Smooth muscle cell (in vitro differentiated cells): ENCODE measurements around the gene MRPL20. TPM values are rescaled to one million over a fixed set of nuclear protein-coding genes. Genes with fewer than 3 reads are reported as not detected.
"Not testable (repeated sequence)": the region's sequence is repeated elsewhere in the genome, so short reads cannot be mapped to it uniquely, and the experiment has no call there.

Source experiments
- DNase-seq: peaks from one replicate; lab custom pipeline; 2025; ENCODE audit not compliant: unreplicated experiment; lab: John Stamatoyannopoulos, UW
- H2AFZ ChIP-seq: fragments of 200-600 bp; sonication (generic); 2 replicates; pipeline ENCODE4 v1.6.0; 2016; ENCODE audit warnings: antibody characterized with exemption, low read depth, mild to moderate bottlenecking
- H3F3A ChIP-seq: fragments of 200-600 bp; sonication (generic); 2 replicates; pipeline ENCODE4 v1.6.0; 2017; ENCODE audit warnings: antibody characterized with exemption, low read depth
- H3K27ac ChIP-seq: fragments of 200-600 bp; sonication (generic); 2 replicates; pipeline ENCODE4 v1.5.1; 2016; ENCODE audit warnings: low read depth, mild to moderate bottlenecking
- H3K27me3 ChIP-seq: fragments of 200-600 bp; sonication (generic); 2 replicates; pipeline ENCODE4 v1.6.1; 2016; ENCODE audit warnings: low read depth, mild to moderate bottlenecking
- H3K36me3 ChIP-seq: fragments of 200-600 bp; sonication (generic); 2 replicates; pipeline ENCODE4 v1.5.1; 2016; ENCODE audit warnings: low read depth
- H3K4me1 ChIP-seq: fragments of 200-600 bp; sonication (generic); 2 replicates; pipeline ENCODE4 v1.5.1; 2016; ENCODE audit warnings: low read depth
- H3K4me2 ChIP-seq: fragments of 200-600 bp; sonication (generic); 2 replicates; pipeline ENCODE4 v1.6.0; 2016; ENCODE audit warnings: mild to moderate bottlenecking
- H3K4me3 ChIP-seq: fragments of 200-600 bp; sonication (generic); 2 replicates; pipeline ENCODE4 v1.5.1; 2016; ENCODE audit warnings: mild to moderate bottlenecking
- H3K79me2 ChIP-seq: fragments of 200-600 bp; sonication (generic); 2 replicates; pipeline ENCODE4 v1.6.0; 2016; ENCODE audit warnings: low read depth, mild to moderate bottlenecking
- H3K9ac ChIP-seq: fragments of 200-600 bp; sonication (generic); 2 replicates; pipeline ENCODE4 v1.6.0; 2016; ENCODE audit warnings: low read depth
- H3K9me3 ChIP-seq: fragments of 200-600 bp; sonication (generic); replicated peaks from 2 replicates; pipeline ENCODE4 v1.5.1; 2016; ENCODE audit warnings: low read depth
- H4K20me1 ChIP-seq: fragments of 200-600 bp; sonication (generic); 2 replicates; pipeline ENCODE4 v1.6.0; 2016; ENCODE audit warnings: low read depth
- WGBS: methylation state at CpG from one replicate; pipeline ENCODE4 v1.1.7; 2016; ENCODE audit warnings: low lambda C conversion rate; 5-methylcytosine and 5-hydroxymethylcytosine counted together
- polyA plus RNA-seq: library from polyadenylated mRNA; unstranded; fragments of >200 nt; fragmentation: Nextera tagmentation; extraction: Ambion mirVana; gene quantifications from 2 replicates; pipeline ENCODE4 v1.2.1, GENCODE V29; 2016
- total RNA-seq: library from RNA; depleted of rRNA; stranded (reverse); fragments of >200 nt; gene quantifications from 2 replicates; pipeline ENCODE4 v1.2.3, GENCODE V29; 2014
- TF ChIP-seq, protein P1 (sequence below): fragments of 200-600 bp; sonication (generic); IDR thresholded peaks from 2 replicates; pipeline ENCODE4 v1.5.1; 2017; ENCODE audit warnings: borderline replicate concordance, mild to moderate bottlenecking, antibody characterized with exemption; ENCODE audit not compliant: insufficient read depth, poor library complexity, severe bottlenecking

The MRPL20 gene
- total RNA-seq (99.0 and 99.6 TPM in 2 replicates), polyA plus RNA-seq (147 and 161 TPM in 2 replicates)

DNA sequence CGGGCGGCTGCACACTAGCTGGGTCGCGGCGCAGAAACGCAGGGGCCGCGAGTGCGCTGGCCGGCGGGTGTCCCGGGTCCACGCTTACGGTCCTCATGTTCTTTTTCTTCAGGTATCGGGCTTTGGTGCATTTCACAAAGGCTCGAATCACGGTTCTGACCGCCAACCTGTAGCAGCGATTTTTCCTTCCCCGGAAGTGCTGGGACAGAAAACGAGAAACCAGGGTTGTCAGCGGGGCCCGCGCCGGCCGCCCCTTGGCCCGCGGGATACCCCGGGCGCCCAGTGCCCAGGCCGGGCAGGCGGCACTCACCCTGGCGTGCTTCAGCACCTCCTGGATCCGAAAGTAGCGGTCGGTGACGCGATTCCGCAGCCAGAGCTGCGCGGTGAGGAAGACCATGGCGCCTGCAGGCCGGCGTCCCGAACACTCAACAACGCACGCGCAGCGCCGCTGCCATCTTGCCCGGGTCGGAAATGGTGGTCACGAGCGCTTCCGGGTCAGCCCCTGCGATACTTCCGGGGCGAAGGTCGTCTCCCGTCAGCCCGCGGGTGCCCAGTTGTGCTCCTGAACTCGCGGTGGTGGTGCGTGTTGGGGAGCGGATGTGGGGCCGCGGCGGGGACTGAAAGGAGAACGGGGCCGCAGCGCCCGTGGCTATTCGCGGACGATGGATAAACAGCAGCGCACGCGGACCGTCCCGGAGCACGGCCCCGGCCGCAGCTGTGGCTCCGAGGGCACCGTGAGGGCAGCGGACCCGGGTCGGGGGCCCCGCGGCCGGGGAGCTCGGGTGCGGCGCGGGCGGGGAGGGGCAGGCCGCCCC, at the start of gene MRPL20:
Gene MRPL20 (minus strand): TSS at position 473 of the 815 bp plus-strand sequence. CDS start 76 bp downstream, at position 397.
- H3F3A ChIP-seq: peaks cover 20% of the 10 kb centered on the region
- H3K27me3 ChIP-seq: no peaks in the 10 kb centered on the region
- peak within 1 kb of the TSS; percentile 81 for H3K4me3 ChIP-seq
- no peaks in the 10 kb centered on the region for H3K9me3 ChIP-seq
- H2AFZ ChIP-seq: peak within 1 kb of the TSS; percentile 50
- H3K27ac ChIP-seq: peak within 1 kb of the TSS; percentile 76
- peaks cover 18% of the 10 kb centered on the region for H3K4me1 ChIP-seq
- 1% methylated on average over 85 of the region's 98 CpGs for WGBS
- peaks cover 49% of the 10 kb centered on the region for H3K79me2 ChIP-seq
- TF ChIP-seq, protein P1, sequence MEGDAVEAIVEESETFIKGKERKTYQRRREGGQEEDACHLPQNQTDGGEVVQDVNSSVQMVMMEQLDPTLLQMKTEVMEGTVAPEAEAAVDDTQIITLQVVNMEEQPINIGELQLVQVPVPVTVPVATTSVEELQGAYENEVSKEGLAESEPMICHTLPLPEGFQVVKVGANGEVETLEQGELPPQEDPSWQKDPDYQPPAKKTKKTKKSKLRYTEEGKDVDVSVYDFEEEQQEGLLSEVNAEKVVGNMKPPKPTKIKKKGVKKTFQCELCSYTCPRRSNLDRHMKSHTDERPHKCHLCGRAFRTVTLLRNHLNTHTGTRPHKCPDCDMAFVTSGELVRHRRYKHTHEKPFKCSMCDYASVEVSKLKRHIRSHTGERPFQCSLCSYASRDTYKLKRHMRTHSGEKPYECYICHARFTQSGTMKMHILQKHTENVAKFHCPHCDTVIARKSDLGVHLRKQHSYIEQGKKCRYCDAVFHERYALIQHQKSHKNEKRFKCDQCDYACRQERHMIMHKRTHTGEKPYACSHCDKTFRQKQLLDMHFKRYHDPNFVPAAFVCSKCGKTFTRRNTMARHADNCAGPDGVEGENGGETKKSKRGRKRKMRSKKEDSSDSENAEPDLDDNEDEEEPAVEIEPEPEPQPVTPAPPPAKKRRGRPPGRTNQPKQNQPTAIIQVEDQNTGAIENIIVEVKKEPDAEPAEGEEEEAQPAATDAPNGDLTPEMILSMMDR: no peak
- peaks cover 18% of the 10 kb centered on the region for H4K20me1 ChIP-seq
- peak within 1 kb of the TSS; percentile 100 for H3K4me2 ChIP-seq
- no peaks in the 10 kb centered on the region for H3K36me3 ChIP-seq
- DNase-seq: peak; percentile 68
- H3K9ac ChIP-seq: peak within 1 kb of the TSS; percentile 89

DNA sequence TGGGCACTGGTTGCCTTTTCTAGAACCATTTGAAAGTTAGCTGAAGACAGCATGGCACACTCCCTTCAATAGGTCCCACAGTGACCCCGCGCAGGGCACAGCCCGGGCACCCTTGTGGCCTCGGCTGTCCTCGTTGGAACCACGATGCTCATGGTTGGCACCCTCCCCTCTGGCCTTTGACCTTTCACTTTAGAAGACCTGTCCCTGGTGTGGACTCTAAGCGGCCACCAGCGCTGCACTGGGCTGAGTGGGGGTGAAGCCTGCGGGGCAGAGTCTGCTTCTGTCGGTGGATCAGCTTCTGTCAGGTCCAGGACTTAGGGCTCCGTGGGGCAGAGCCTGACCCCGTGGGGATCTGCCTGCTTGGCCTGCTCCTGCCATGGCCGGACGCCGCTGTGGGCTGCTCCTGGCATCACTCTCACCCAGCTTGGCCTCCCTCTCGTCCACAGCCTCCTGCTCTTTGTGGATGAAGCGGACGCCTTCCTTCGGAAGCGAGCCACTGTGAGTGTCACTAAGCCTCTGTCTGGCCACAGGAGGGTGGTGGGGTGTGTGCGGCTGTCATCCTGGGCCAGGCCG, 49.7 kb upstream of the MRPL20 start:
- not testable (repeated sequence) for DNase-seq, H3K27ac ChIP-seq, H3K79me2 ChIP-seq, H3K4me1 ChIP-seq, H3K36me3 ChIP-seq, H3K4me3 ChIP-seq, H3K27me3 ChIP-seq, H4K20me1 ChIP-seq, H3K9me3 ChIP-seq, H3F3A ChIP-seq, H3K4me2 ChIP-seq, H3K9ac ChIP-seq, H2AFZ ChIP-seq
- 94% methylated on average over 19 of the region's 22 CpGs for WGBS

DNA sequence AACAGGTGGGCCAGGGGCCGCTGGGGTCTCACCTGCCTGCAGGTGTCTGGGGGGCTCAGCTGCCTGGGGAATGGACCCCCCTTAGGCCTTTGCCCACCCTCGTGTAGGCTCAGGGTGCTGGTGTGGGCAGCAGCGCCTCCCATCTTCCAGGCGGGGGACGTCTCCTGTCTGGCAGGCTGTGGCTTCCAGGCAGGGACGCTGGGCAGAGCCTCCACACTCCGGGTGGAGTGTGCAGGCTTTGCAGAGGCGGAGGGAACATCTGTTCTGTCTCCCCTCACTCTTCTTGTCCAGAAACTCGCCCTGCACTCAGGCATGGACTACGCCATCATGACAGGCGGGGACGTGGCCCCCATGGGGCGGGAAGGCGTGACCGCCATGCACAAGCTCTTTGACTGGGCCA, 48.8 kb upstream of the MRPL20 start:
- H2AFZ ChIP-seq, H3K79me2 ChIP-seq, H4K20me1 ChIP-seq, H3K9me3 ChIP-seq, DNase-seq, H3K4me1 ChIP-seq, H3K27me3 ChIP-seq, H3F3A ChIP-seq, H3K4me3 ChIP-seq, H3K27ac ChIP-seq, H3K36me3 ChIP-seq, H3K9ac ChIP-seq, H3K4me2 ChIP-seq: not testable (repeated sequence)
- WGBS: 33% methylated on average over 1 of the region's 15 CpGs

GRCh38 chr1:1455366-1455884, 48.3 kb upstream of the MRPL20 start:
- H3F3A ChIP-seq: no peaks in the 10 kb centered on the region
- H3K36me3 ChIP-seq: no peaks in the 10 kb centered on the region
- no peaks in the 10 kb centered on the region for H3K4me1 ChIP-seq
- no peak overlapping the region for H3K4me2 ChIP-seq
- H3K27me3 ChIP-seq: no peaks in the 10 kb centered on the region
- 91% methylated on average over 28 of the region's 30 CpGs for WGBS
- TF ChIP-seq, protein P1: no peak
- H2AFZ ChIP-seq: no peak overlapping the region
- H3K9me3 ChIP-seq: no peaks in the 10 kb centered on the region
- no peak for DNase-seq
- no peak overlapping the region for H3K4me3 ChIP-seq
- H3K9ac ChIP-seq: no peak overlapping the region
- H3K79me2 ChIP-seq: no peaks in the 10 kb centered on the region
- no peak overlapping the region for H3K27ac ChIP-seq
- H4K20me1 ChIP-seq: no peaks in the 10 kb centered on the region

DNA sequence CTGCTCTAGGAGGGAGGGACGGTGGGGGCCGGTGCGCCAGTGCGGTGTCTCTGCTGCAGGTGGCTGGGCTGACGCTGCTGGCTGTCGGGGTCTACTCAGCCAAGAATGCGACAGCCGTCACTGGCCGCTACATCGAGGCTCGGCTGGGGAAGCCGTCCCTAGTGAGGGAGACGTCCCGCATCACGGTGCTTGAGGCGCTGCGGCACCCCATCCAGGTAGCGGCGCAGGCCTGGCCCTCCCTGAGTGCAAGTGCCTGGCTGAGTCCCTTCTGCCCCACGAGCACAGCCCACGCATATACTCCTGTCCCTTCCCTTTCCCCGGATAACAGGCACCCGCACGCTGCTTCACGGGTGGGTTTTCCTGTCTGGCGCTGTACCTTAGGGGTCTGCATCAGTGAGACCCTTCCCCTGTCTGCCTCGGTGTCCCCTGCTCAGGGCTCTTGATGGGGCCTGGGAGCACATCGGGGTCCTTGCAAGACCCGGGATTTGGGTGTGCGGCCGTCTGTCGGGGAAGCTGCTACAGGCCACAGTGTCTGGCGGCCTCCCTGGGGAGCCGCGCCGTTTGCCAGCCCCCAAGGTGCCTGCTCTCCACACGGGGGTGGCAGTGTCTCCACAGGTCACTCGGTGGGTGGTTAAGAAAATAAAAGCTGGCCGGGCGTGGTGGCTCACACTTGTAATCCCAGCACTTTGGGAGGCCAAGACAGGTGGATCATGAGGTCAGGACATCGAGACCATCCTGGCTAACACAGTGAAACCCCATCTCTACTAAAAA, 47.4 kb upstream of the MRPL20 start:
- not testable (repeated sequence) for H4K20me1 ChIP-seq, H3K27me3 ChIP-seq, H2AFZ ChIP-seq, H3K4me2 ChIP-seq, H3K4me1 ChIP-seq, H3K79me2 ChIP-seq, H3K36me3 ChIP-seq, DNase-seq, H3K9me3 ChIP-seq, H3K9ac ChIP-seq, H3F3A ChIP-seq, H3K4me3 ChIP-seq, H3K27ac ChIP-seq
- 94% methylated on average over 39 of the region's 41 CpGs for WGBS
